ENCODE results near the gene TREM2. TPM values are rescaled to one million over a fixed set of nuclear protein-coding genes. Genes with fewer than 3 reads are reported as not detected.

TREM2 gene
- total and polyA plus RNA-seq, 5 donors, result 1.2 to 4.1 (median 2.3) TPM

- Histone ChIP-seq H3K9me3 (ENCODE audit: control insufficient read depth, low read length) (no peaks in the 10 kb centered on the region), H3K4me1 (ENCODE audit: control insufficient read depth, insufficient read depth, low read length) (no peaks in the 10 kb centered on the region), H3K27me3 (ENCODE audit: control insufficient read depth, insufficient read depth) (no peaks in the 10 kb centered on the region), H3K4me3 (ENCODE audit: low read length) (no peak overlapping the region), H3K27ac (ENCODE audit: low read length) (no peak overlapping the region)
- ATAC-seq (peak; percentile 53 to 62), DNase-seq (no peak)
- 74% methylated on average over 4 of the region's 4 CpGs for WGBS
- intact Hi-C loops (cut with DNase I), result no loop called here
Measured at GRCh38 chr6:41182069-41183034, 19.4 kb upstream of the TREM2 start.

GRCh38 chr6:41181566-41181965, 18.6 kb upstream of the TREM2 start:
- intact Hi-C loops (cut with DNase I), result no loop called here
- Histone ChIP-seq H3K27me3 (ENCODE audit: control insufficient read depth, insufficient read depth) (no peaks in the 10 kb centered on the region), H3K4me3 (ENCODE audit: low read length) (no peak overlapping the region), H3K4me1 (ENCODE audit: control insufficient read depth, insufficient read depth, low read length) (no peaks in the 10 kb centered on the region), H3K27ac (ENCODE audit: low read length) (no peak overlapping the region), H3K9me3 (ENCODE audit: control insufficient read depth, low read length) (no peaks in the 10 kb centered on the region)
- ATAC-seq (no peak), DNase-seq (no peak)
- 68% methylated on average over 1 of the region's 1 CpG for WGBS

DNA sequence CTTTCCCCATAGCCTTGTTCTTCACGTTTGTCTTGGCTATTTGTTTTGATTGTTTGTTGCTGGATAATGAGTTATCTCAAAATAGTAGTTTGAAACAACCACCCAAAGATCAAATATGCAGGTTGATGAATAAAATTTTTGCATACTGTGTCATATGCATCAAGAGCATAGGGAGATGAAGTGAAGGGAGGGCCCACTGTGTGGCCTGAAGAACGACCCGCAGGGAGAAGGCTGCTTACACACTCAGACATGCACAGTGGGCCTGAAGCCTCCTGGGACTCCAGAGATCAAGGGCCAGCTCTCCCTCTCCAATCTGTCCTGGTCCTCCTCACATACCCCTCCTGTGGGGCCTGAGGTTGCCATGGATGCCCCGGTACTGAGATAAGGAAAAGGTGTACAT, 16.2 kb upstream of the TREM2 start:
- no peaks in the 10 kb centered on the region for H3K9me3 ChIP-seq (ENCODE audit: control insufficient read depth, low read length)
- intact Hi-C loops (cut with DNase I), result no loop called here
- WGBS, result 55% methylated on average over 4 of the region's 4 CpGs
- H3K27ac ChIP-seq (ENCODE audit: low read length), result no peak overlapping the region
- no peaks in the 10 kb centered on the region for H3K4me1 ChIP-seq (ENCODE audit: control insufficient read depth, insufficient read depth, low read length)
- ATAC-seq (no peak), DNase-seq (no peak)
- H3K27me3 ChIP-seq (ENCODE audit: control insufficient read depth, insufficient read depth), result no peaks in the 10 kb centered on the region
- no peak overlapping the region for H3K4me3 ChIP-seq (ENCODE audit: low read length)

- no peak overlapping the region for H3K27ac ChIP-seq (ENCODE audit: low read length)
- 90% methylated on average over 2 of the region's 2 CpGs for WGBS
- H3K9me3 ChIP-seq (ENCODE audit: control insufficient read depth, low read length), result no peaks in the 10 kb centered on the region
- no peak for ATAC-seq
- DNase-seq, result no peak
- intact Hi-C loops (cut with DNase I), result no loop called here
- H3K4me3 ChIP-seq (ENCODE audit: low read length), result no peak overlapping the region
- H3K4me1 ChIP-seq (ENCODE audit: control insufficient read depth, insufficient read depth, low read length), result no peaks in the 10 kb centered on the region
- H3K27me3 ChIP-seq (ENCODE audit: control insufficient read depth, insufficient read depth), result no peaks in the 10 kb centered on the region
Measured at GRCh38 chr6:41177695-41178094, 14.8 kb upstream of the TREM2 start.

GRCh38 chr6:41177287-41177686, 14.4 kb upstream of the TREM2 start:
- intact Hi-C loops (cut with DNase I), result no loop called here

DNA sequence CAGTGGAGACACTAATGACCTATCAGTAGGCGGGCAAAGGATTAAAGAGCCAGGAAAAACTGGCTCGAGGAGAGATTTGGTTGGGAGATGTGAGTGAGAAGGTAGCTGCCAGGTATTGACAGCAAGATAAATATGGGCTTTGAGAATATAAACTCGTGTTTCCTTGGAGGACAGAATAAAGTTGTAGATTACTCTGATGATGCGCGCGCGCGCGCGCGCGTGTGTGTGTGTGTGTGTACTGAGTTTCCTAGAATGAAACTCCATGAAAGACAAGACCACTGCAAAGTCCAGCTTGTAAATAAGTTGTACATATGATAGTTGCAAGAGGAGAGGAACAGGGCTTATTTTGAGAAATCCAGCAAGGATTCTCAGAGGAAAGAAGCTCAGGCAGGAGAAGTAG, 13.3 kb upstream of the TREM2 start:
- DNase-seq (no peak), ATAC-seq (no peak)
- Histone ChIP-seq H3K9me3 (ENCODE audit: control insufficient read depth, low read length) (no peaks in the 10 kb centered on the region), H3K4me1 (ENCODE audit: control insufficient read depth, insufficient read depth, low read length) (no peaks in the 10 kb centered on the region), H3K27ac (ENCODE audit: low read length) (no peak overlapping the region), H3K27me3 (ENCODE audit: control insufficient read depth, insufficient read depth) (no peaks in the 10 kb centered on the region), H3K4me3 (ENCODE audit: low read length) (no peak overlapping the region)
- intact Hi-C loops (cut with DNase I), result no loop called here
- WGBS, result 88% methylated on average over 12 of the region's 12 CpGs

More at GRCh38 chr6:41177287-41177686, 14.4 kb upstream of the TREM2 start:
- Histone ChIP-seq H3K9me3 (ENCODE audit: control insufficient read depth, low read length) (no peaks in the 10 kb centered on the region), H3K4me3 (ENCODE audit: low read length) (no peak overlapping the region), H3K4me1 (ENCODE audit: control insufficient read depth, insufficient read depth, low read length) (no peaks in the 10 kb centered on the region), H3K27ac (ENCODE audit: low read length) (no peak overlapping the region), H3K27me3 (ENCODE audit: control insufficient read depth, insufficient read depth) (no peaks in the 10 kb centered on the region)
- ATAC-seq, result no peak
- no peak for DNase-seq
- WGBS, result 60% methylated on average over 3 of the region's 3 CpGs

DNA sequence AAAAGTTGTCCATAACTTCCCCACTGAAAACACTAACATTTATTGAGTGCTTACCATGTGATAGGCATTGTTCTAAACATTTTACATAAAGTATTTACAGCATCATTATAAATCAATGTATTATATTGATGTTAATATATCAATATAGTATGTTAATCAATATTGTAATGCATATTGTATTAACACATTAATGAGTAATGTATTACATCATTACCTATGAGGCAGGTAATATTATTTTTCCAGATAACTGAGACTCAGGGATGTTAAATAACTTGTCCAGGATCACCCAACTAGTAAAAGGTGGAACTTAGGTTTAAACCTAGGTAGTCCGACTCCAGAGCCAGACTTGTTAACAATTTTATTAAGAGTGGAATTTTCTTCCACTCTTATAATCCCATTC, 12.2 kb upstream of the TREM2 start:
- Histone ChIP-seq H3K27ac (ENCODE audit: low read length) (no peak overlapping the region), H3K4me1 (ENCODE audit: control insufficient read depth, insufficient read depth, low read length) (no peaks in the 10 kb centered on the region), H3K27me3 (ENCODE audit: control insufficient read depth, insufficient read depth) (no peaks in the 10 kb centered on the region), H3K4me3 (ENCODE audit: low read length) (no peak overlapping the region), H3K9me3 (ENCODE audit: control insufficient read depth, low read length) (no peaks in the 10 kb centered on the region)
- ATAC-seq (no peak), DNase-seq (no peak)
- 94% methylated on average over 1 of the region's 1 CpG for WGBS
- intact Hi-C loops (cut with DNase I), result no loop called here

GRCh38 chr6:41174610-41175009, 11.7 kb upstream of the TREM2 start:
- H3K4me1 ChIP-seq (ENCODE audit: control insufficient read depth, insufficient read depth, low read length), result no peaks in the 10 kb centered on the region
- DNase-seq (no peak), ATAC-seq (no peak)
- H3K9me3 ChIP-seq (ENCODE audit: control insufficient read depth, low read length), result no peaks in the 10 kb centered on the region
- no peaks in the 10 kb centered on the region for H3K27me3 ChIP-seq (ENCODE audit: control insufficient read depth, insufficient read depth)
- WGBS, result 80% methylated on average over 2 of the region's 2 CpGs
- H3K4me3 ChIP-seq (ENCODE audit: low read length), result no peak overlapping the region
- H3K27ac ChIP-seq (ENCODE audit: low read length), result no peak overlapping the region
- intact Hi-C loops (cut with DNase I), result no loop called here

GRCh38 chr6:41171908-41172307, 9.0 kb upstream of the TREM2 start:
- 30% methylated on average over 3 of the region's 3 CpGs for WGBS
- Histone ChIP-seq H3K27me3 (ENCODE audit: control insufficient read depth, insufficient read depth) (no peaks in the 10 kb centered on the region), H3K4me1 (ENCODE audit: control insufficient read depth, insufficient read depth, low read length) (no peaks in the 10 kb centered on the region), H3K4me3 (ENCODE audit: low read length) (no peak overlapping the region), H3K9me3 (ENCODE audit: control insufficient read depth, low read length) (no peaks in the 10 kb centered on the region), H3K27ac (ENCODE audit: low read length) (no peak overlapping the region)
- DNase-seq (no peak), ATAC-seq (no peak)
- intact Hi-C loops (cut with DNase I), result no loop called here

GRCh38 chr6:41170547-41171160, 7.7 kb upstream of the TREM2 start:
- Histone ChIP-seq H3K27me3 (ENCODE audit: control insufficient read depth, insufficient read depth) (no peaks in the 10 kb centered on the region), H3K27ac (ENCODE audit: low read length) (no peak overlapping the region), H3K9me3 (ENCODE audit: control insufficient read depth, low read length) (no peaks in the 10 kb centered on the region), H3K4me1 (ENCODE audit: control insufficient read depth, insufficient read depth, low read length) (no peaks in the 10 kb centered on the region), H3K4me3 (ENCODE audit: low read length) (no peak overlapping the region)
- 62% methylated on average over 4 of the region's 4 CpGs for WGBS
- intact Hi-C loops (cut with DNase I), result no loop called here
- DNase-seq, result no peak
- no peak for ATAC-seq

DNA sequence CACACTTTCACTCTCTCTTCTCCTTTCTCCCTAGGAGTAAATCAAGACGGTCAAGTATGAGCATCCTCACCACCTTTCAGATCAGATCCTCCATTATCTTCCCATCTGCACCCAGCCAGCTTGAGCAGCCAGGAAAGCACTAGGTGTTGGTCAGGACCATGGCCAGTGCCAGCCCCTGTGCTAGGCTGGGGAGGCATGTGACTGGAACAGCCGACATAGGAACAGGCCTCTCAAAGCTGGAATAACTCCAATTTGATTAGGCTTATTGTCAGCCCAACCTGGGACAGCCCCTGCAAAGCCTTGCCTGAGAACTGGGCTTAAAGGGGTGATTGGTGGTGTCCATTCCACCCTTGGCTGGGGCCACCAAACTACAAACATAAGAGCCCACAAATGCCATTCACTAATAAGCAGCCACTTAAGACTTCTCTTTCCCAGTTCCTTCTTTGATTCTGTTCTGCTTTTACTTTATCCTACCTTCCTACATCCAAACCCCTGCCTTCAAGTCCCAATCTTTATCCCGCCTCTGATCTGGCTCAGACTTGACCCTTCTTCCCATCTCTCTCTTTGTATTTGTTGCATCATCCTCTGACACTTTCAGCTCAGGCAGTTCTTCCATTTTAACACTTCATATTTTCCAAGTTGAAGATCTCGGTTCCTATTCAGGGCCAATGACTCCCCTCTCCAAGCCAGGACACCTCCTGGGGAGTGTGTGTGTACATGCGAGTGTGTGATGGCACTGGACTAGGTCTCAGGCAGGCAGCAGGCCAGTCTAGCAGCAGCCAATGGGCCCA, 4.5 kb upstream of the TREM2 start:
- Histone ChIP-seq H3K4me3 (ENCODE audit: low read length) (no peak overlapping the region), H3K27ac (ENCODE audit: low read length) (no peak overlapping the region), H3K27me3 (ENCODE audit: control insufficient read depth, insufficient read depth) (no peaks in the 10 kb centered on the region), H3K9me3 (ENCODE audit: control insufficient read depth, low read length) (no peaks in the 10 kb centered on the region), H3K4me1 (ENCODE audit: control insufficient read depth, insufficient read depth, low read length) (no peaks in the 10 kb centered on the region)
- 62% methylated on average over 5 of the region's 5 CpGs for WGBS
- DNase-seq (peak in 1 of 3 donors; percentile 44), ATAC-seq (no peak)
- intact Hi-C loops (cut with DNase I), result no loop called here

Data from right cardiac atrium (tissue), 5 donors.